Adrenal gland (tissue), 12 donors: Measurements from ENCODE around the gene SAXO2. TPM values are rescaled to one million over a fixed set of nuclear protein-coding genes. Genes with fewer than 3 reads are reported as not detected.
"Not testable (repeated sequence)": the region's sequence is repeated elsewhere in the genome, so short reads cannot be mapped to it uniquely, and the experiment has no call there.

Experiments used
- DNase-seq, 7 donors: peaks; one replicate each; pipeline ENCODE4 v3.0.0-alpha.2; 2019 to 2020
- H3K27ac ChIP-seq, 5 donors: fragments of 200-600 bp; sonication (generic) in 4 of 5; 1 replicate in 3 of 5; 2 replicates in 2 of 5; pipeline versions ENCODE4 v1.5.1 to v1.8.0; 2016 to 2020; ENCODE audit warnings: mild to moderate bottlenecking in 1 of 5
- H3K27me3 ChIP-seq: fragments of 200-600 bp; 2 replicates; pipeline ENCODE4 v1.8.0; 2021
- H3K36me3 ChIP-seq, 2 donors: fragments of 200-600 bp; replicated peaks in 1 of 2; 1 replicate in 1 of 2; 2 replicates in 1 of 2; pipeline versions ENCODE4 v1.5.1 to v1.8.0; 2018 to 2022
- H3K4me1 ChIP-seq, 2 donors: fragments of 200-600 bp; replicated peaks in 1 of 2; 1 replicate in 1 of 2; 2 replicates in 1 of 2; pipeline versions ENCODE4 v1.5.1 to v1.8.0; 2018 to 2021
- H3K4me3 ChIP-seq, 4 donors: fragments of 200-600 bp; sonication (generic) in 3 of 4; one replicate each; pipeline ENCODE4 v1.5.1; 2016 to 2018
- H3K9me3 ChIP-seq, 3 donors: fragments of 200-600 bp; sonication (generic) in 1 of 3; replicated peaks in 1 of 3; 1 replicate in 2 of 3; 2 replicates in 1 of 3; pipeline versions ENCODE4 v1.5.1 to v1.8.0; 2016 to 2021
- POLR2A ChIP-seq, 2 donors: fragments of 450-650 bp; IDR thresholded peaks; one replicate each; pipeline ENCODE4 v1.6.1; 2017; ENCODE audit warnings: antibody characterized with exemption in 2 of 2, mild to moderate bottlenecking in 2 of 2, moderate library complexity in 1 of 2
- WGBS, 4 donors: extraction: QIAGEN DNeasy Blood & Tissue Kit in 2 of 4; methylation state at CpG; one replicate each; pipeline versions ENCODE4 v1.1.5 to v1.1.7; 2013 to 2017; 5-methylcytosine and 5-hydroxymethylcytosine counted together
- intact Hi-C, 2 donors: fragments of 100-400 bp; cut with DNase I; formaldehyde crosslinking; loops; one replicate each; pipeline versions ENCODE4 v1.14.1 to v1.15.0; 2022 to 2023
- polyA plus RNA-seq, 3 donors: library from polyadenylated mRNA; stranded (reverse); fragments of 200-250 nt in 2 of 3; fragments of 350-450 nt in 1 of 3; fragmentation: Illumina TruSeq in 1 of 3; extraction: RNeasy Lipid Tissue Mini Kit (QIAGEN cat#74804) in 1 of 3; gene quantifications; one replicate each; pipeline ENCODE4 v1.2.3, GENCODE V29; 2013 to 2014
- total RNA-seq, 9 donors: library from RNA; depleted of rRNA in 4 of 9; stranded (reverse); fragments of >200 nt in 4 of 9; fragments of 120-200 nt in 1 of 9; fragmentation: NEBNext Ultra II Directional in 1 of 9; extraction: Animal tissue kit (Norgen Biotek cat#: 25700) in 1 of 9; gene quantifications; one replicate each; pipeline versions ENCODE4 v1.1.0 to v1.2.4, GENCODE V29; 2013 to 2023
- TF ChIP-seq, protein P1 (sequence below), 6 experiments: fragments of 450-650 bp in 4 of 6; fragments of 200-600 bp in 2 of 6; sonication (generic) in 1 of 6; IDR thresholded peaks; 1 replicate in 5 of 6; 2 replicates in 1 of 6; pipeline versions ENCODE4 v1.5.1 to v1.8.0; 2016 to 2021; ENCODE audit warnings: antibody characterized with exemption in 6 of 6, mild to moderate bottlenecking in 2 of 6, moderate library complexity in 1 of 6
- donor health status: healthy with polysubstance abuse.
- donor health status: Bipolar disorder and iron deficiency.
- donor health status: DM: yes; HTN: yes; CAD: no.
- donor health status: DM: no; HTN: no; CAD: no.
- donor health status: DM: no; HTN: no; CAD: no.
- donor health status: DM: yes; HTN: yes; CAD: no.

SAXO2 gene
- total and polyA plus RNA-seq, 12 donors: 0.56 to 14.9 (median 3.4) TPM; not detected in 1

- TF ChIP-seq POLR2A (IDR thresholded peaks at IDR 0.05): peak in 1 of 2 donors; percentile 8
- intact Hi-C loops: not testable (repeated sequence)
- peak overlapping the region in 4 of 5 donors; percentile 69 to 88 (median 86) for H3K27ac ChIP-seq
Measured at GRCh38 chr15:82261566-82262421, 824 bp upstream of the SAXO2 start.

DNA sequence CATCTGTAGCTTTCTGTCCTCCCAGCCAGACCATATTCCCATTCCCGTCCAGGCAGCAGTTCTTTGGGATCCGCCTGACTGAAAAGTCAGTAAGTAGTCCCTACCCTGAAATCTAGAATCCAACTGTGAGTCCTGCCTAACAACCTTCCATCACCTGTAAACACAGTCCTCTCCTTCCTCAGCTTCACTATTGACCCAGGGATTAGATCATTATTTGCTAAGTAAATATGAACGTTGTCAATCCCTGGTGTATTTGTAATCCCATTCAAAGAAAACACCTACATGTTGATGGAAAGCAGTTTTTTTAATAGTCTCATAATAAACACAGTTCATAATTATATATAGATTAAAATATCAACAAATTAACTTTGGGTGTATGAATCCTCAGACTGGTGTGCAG, 732 bp downstream of the SAXO2 start:
- WGBS, 4 donors: 25 to 38% (median 31%) methylated on average over 3 of the region's 3 CpGs
- DNase-seq: no peak
- Histone ChIP-seq H3K4me1 (peaks cover 6 to 23% of the 10 kb centered on the region in 2 donors), H3K27me3 (no peaks in the 10 kb centered on the region), H3K4me3 (peak overlapping the region in 1 of 4 donors; percentile 74), H3K27ac (no peak overlapping the region), H3K9me3 (no peaks in the 10 kb centered on the region), H3K36me3 (peaks cover 0 to under 1% of the 10 kb centered on the region in 2 donors)
- intact Hi-C loops: no loop called here
- TF ChIP-seq, protein P1, sequence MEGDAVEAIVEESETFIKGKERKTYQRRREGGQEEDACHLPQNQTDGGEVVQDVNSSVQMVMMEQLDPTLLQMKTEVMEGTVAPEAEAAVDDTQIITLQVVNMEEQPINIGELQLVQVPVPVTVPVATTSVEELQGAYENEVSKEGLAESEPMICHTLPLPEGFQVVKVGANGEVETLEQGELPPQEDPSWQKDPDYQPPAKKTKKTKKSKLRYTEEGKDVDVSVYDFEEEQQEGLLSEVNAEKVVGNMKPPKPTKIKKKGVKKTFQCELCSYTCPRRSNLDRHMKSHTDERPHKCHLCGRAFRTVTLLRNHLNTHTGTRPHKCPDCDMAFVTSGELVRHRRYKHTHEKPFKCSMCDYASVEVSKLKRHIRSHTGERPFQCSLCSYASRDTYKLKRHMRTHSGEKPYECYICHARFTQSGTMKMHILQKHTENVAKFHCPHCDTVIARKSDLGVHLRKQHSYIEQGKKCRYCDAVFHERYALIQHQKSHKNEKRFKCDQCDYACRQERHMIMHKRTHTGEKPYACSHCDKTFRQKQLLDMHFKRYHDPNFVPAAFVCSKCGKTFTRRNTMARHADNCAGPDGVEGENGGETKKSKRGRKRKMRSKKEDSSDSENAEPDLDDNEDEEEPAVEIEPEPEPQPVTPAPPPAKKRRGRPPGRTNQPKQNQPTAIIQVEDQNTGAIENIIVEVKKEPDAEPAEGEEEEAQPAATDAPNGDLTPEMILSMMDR (IDR thresholded peaks at IDR 0.05): no peak
- TF ChIP-seq POLR2A (IDR thresholded peaks at IDR 0.05): no peak

More at GRCh38 chr15:82261566-82262421, 824 bp upstream of the SAXO2 start:
- H3K36me3 ChIP-seq, H3K9me3 ChIP-seq, H3K27me3 ChIP-seq: not testable (repeated sequence)
- 3 to 4% (median 3%) methylated on average over 18 to 19 of the region's 19 CpGs for WGBS, 4 donors
- H3K4me1 ChIP-seq: peaks cover 6 to 23% of the 10 kb centered on the region in 2 donors
- H3K4me3 ChIP-seq: peak overlapping the region; percentile 14 to 92 (median 60)
- DNase-seq: peak; percentile 46 to 73 (median 69)

DNA sequence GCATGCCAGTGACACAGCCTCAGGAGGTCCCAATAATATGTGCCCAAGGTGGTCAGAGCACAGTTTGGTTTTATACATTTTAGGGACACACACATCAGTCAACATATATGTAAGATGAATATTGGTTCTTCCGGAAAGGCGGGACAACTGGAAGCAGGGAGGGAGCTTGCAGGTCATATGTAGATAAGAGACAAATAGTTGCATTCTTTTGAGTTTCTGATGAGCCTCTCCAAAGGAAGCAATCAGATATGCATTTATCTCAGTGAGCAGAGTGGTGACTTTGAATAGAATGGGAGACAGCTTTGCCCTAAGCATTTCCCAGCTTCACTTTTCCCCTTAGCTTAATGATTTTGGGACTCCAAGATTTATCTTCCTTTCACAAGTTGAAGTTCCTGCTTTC, 4.5 kb downstream of the SAXO2 start:
- H3K4me3 ChIP-seq, H3K27me3 ChIP-seq, H3K27ac ChIP-seq, H3K36me3 ChIP-seq, H3K4me1 ChIP-seq, DNase-seq, intact Hi-C loops, H3K9me3 ChIP-seq: not testable (repeated sequence)
- WGBS, 4 donors: 63 to 92% (median 85%) methylated on average over 2 of the region's 2 CpGs

GRCh38 chr15:82268454-82268853, 5.8 kb downstream of the SAXO2 start:
- H3K27ac ChIP-seq, H3K4me3 ChIP-seq, H3K27me3 ChIP-seq, H3K4me1 ChIP-seq, H3K9me3 ChIP-seq, DNase-seq, H3K36me3 ChIP-seq, intact Hi-C loops: not testable (repeated sequence)
- WGBS, 4 donors: 0 to 84% (median 67%) methylated on average over 1 to 2 of the region's 2 CpGs

GRCh38 chr15:82272154-82272553, 9.5 kb downstream of the SAXO2 start:
- 73 to 82% (median 76%) methylated on average over 2 of the region's 2 CpGs for WGBS, 4 donors
- H3K27me3 ChIP-seq: no peaks in the 10 kb centered on the region
- no peaks in the 10 kb centered on the region for H3K9me3 ChIP-seq
- H3K36me3 ChIP-seq: no peaks in the 10 kb centered on the region
- H3K27ac ChIP-seq: no peak overlapping the region
- H3K4me3 ChIP-seq: no peak overlapping the region
- no peak for TF ChIP-seq POLR2A (IDR thresholded peaks at IDR 0.05)
- TF ChIP-seq, protein P1 (IDR thresholded peaks at IDR 0.05): no peak
- no peak for DNase-seq
- intact Hi-C loops: no loop called here
- no peaks in the 10 kb centered on the region for H3K4me1 ChIP-seq

GRCh38 chr15:82275410-82275809, 12.8 kb downstream of the SAXO2 start:
- Histone ChIP-seq H3K27ac (no peak overlapping the region), H3K9me3 (no peaks in the 10 kb centered on the region), H3K4me1 (no peaks in the 10 kb centered on the region), H3K27me3 (no peaks in the 10 kb centered on the region), H3K36me3 (no peaks in the 10 kb centered on the region), H3K4me3 (no peak overlapping the region)
- DNase-seq: no peak
- intact Hi-C loops: no loop called here
- TF ChIP-seq, protein P1 (IDR thresholded peaks at IDR 0.05): no peak
- TF ChIP-seq POLR2A (IDR thresholded peaks at IDR 0.05): no peak
